Mucosa of gallbladder (tissue), 1 donor: ENCODE measurements around the gene IL10RB. TPM values are rescaled to one million over a fixed set of nuclear protein-coding genes. Genes with fewer than 3 reads are reported as not detected.

Source experiments
- DNase-seq: peaks from one replicate; pipeline ENCODE4 v3.0.0-alpha.2; 2020; ENCODE audit warnings: low spot score
- total RNA-seq: library from RNA; stranded (reverse); gene quantifications from one replicate; pipeline ENCODE4 v1.2.1, GENCODE V29; 2021
- donor health status: DM: no; HTN: no; CAD: no.

The IL10RB gene
- total RNA-seq, 1 donor from 2014 or later: 31.2 TPM

- no peak for DNase-seq
Measured at GRCh38 chr21:33330726-33331125, 64.6 kb downstream of the IL10RB start.

- DNase-seq: no peak
Measured at GRCh38 chr21:33332143-33332542, 66.0 kb downstream of the IL10RB start.

GRCh38 chr21:33334191-33334590 lies 68.0 kb downstream of the IL10RB start:
- no peak for DNase-seq

- DNase-seq: no peak
Measured at GRCh38 chr21:33334824-33335223, 68.7 kb downstream of the IL10RB start.

- DNase-seq: no peak
Measured at GRCh38 chr21:33339135-33339534, 73.0 kb downstream of the IL10RB start.

- DNase-seq: no peak
Measured at GRCh38 chr21:33339918-33340317, 73.8 kb downstream of the IL10RB start.

GRCh38 chr21:33345751-33346238 lies 79.6 kb downstream of the IL10RB start:
- no peak for DNase-seq

Other genes with a start within 250 kb of the IL10RB start
- not detected for gene OLIG2, start 240.4 kb upstream of the IL10RB start, total RNA-seq
- not detected for gene OLIG1, start 196.2 kb upstream of the IL10RB start, total RNA-seq
- 31.5 TPM for gene IFNAR2, start 36.4 kb upstream of the IL10RB start, total RNA-seq
- gene IFNAR1, start 58.6 kb downstream of the IL10RB start, total RNA-seq: 59.0 TPM
- gene IFNGR2, start 137.0 kb downstream of the IL10RB start, total RNA-seq: 61.3 TPM
- 95.0 TPM for gene TMEM50B, start 213.6 kb downstream of the IL10RB start, total RNA-seq
- gene DNAJC28, start 225.3 kb downstream of the IL10RB start, total RNA-seq: 2.8 TPM